H9 (cell line): ENCODE data around the gene PAFAH1B2. TPM values are rescaled to one million over a fixed set of nuclear protein-coding genes. Genes with fewer than 3 reads are reported as not detected.

Experiments
- DNase-seq: peaks from one replicate; pipeline ENCODE4 v3.0.0-alpha.2; 2017
- H2AFZ ChIP-seq: one replicate; pipeline ENCODE4 v1.6.1; 2013; ENCODE audit warnings: mild to moderate bottlenecking, low read length, control low read depth, moderate library complexity
- H2AK5ac ChIP-seq: 2 replicates; pipeline ENCODE4 v1.6.1; 2013; ENCODE audit warnings: low read length, control low read depth, mixed read lengths; ENCODE audit not compliant: insufficient read length
- H2BK120ac ChIP-seq: one replicate; pipeline ENCODE4 v1.6.1; 2013; ENCODE audit warnings: low read depth, mild to moderate bottlenecking, low read length, control low read depth, inconsistent platforms; ENCODE audit not compliant: poor library complexity, severe bottlenecking
- H2BK12ac ChIP-seq: 2 replicates; pipeline ENCODE4 v1.6.1; 2013; ENCODE audit warnings: low read length, control low read depth, mixed read lengths, low read depth; ENCODE audit not compliant: insufficient read length
- H2BK15ac ChIP-seq: 2 replicates; pipeline ENCODE4 v1.6.1; 2013; ENCODE audit warnings: low read depth, low read length, control low read depth
- H2BK20ac ChIP-seq: one replicate; pipeline ENCODE4 v1.6.1; 2013; ENCODE audit warnings: low read depth, mild to moderate bottlenecking, low read length, control low read depth, inconsistent platforms; ENCODE audit not compliant: poor library complexity, severe bottlenecking
- H2BK5ac ChIP-seq: 2 replicates; pipeline ENCODE4 v1.6.1; 2013; ENCODE audit warnings: low read length, control low read depth, mixed read lengths; ENCODE audit not compliant: insufficient read length
- H3K14ac ChIP-seq: 2 replicates; pipeline ENCODE4 v1.6.1; 2013; ENCODE audit warnings: low read length, control low read depth; ENCODE audit not compliant: insufficient read depth
- H3K18ac ChIP-seq: 2 replicates; pipeline ENCODE4 v1.6.1; 2013; ENCODE audit warnings: low read depth, mild to moderate bottlenecking, mixed read lengths, low read length, control low read depth; ENCODE audit not compliant: insufficient read length
- H3K23ac ChIP-seq: 2 replicates; pipeline ENCODE4 v1.6.1; 2013; ENCODE audit warnings: low read length, control low read depth, mixed read lengths, low read depth; ENCODE audit not compliant: insufficient read length
- H3K23me2 ChIP-seq: 2 replicates; pipeline ENCODE4 v1.6.1; 2013; ENCODE audit warnings: low read depth, mild to moderate bottlenecking, mixed read lengths, low read length, control low read depth; ENCODE audit not compliant: insufficient read length, poor library complexity, severe bottlenecking
- H3K27ac ChIP-seq: 2 replicates; pipeline ENCODE4 v1.5.1; 2013; ENCODE audit warnings: low read length, control low read depth, mixed read lengths, low read depth; ENCODE audit not compliant: insufficient read length
- H3K27me3 ChIP-seq: 2 replicates; pipeline ENCODE4 v1.6.1; 2013; ENCODE audit warnings: low read length, control low read depth, inconsistent platforms; ENCODE audit not compliant: insufficient read depth
- H3K4ac ChIP-seq: 2 replicates; pipeline ENCODE4 v1.6.1; 2013; ENCODE audit warnings: low read depth, mild to moderate bottlenecking, control low read depth, inconsistent platforms, low read length, moderate library complexity
- H3K4me1 ChIP-seq: 2 replicates; pipeline ENCODE4 v1.6.1; 2013; ENCODE audit warnings: low read length, control low read depth, inconsistent platforms; ENCODE audit not compliant: insufficient read depth
- H3K4me2 ChIP-seq: 2 replicates; pipeline ENCODE4 v1.6.1; 2013; ENCODE audit warnings: low read length, control low read depth, mixed read lengths; ENCODE audit not compliant: insufficient read length, insufficient read depth
- H3K56ac ChIP-seq: 2 replicates; pipeline ENCODE4 v1.6.1; 2013; ENCODE audit warnings: low read depth, mild to moderate bottlenecking, mixed read lengths, low read length, control low read depth; ENCODE audit not compliant: insufficient read length
- H3K79me1 ChIP-seq: 2 replicates; pipeline ENCODE4 v1.6.1; 2013; ENCODE audit warnings: low read depth, mild to moderate bottlenecking, moderate library complexity, low read length, control low read depth, inconsistent platforms; ENCODE audit not compliant: insufficient read depth, poor library complexity, severe bottlenecking
- H3K79me2 ChIP-seq: 2 replicates; pipeline ENCODE4 v1.6.1; 2013; ENCODE audit warnings: low read length, control low read depth, inconsistent platforms; ENCODE audit not compliant: insufficient read depth
- H3K9ac ChIP-seq: 2 replicates; pipeline ENCODE4 v1.6.1; 2013; ENCODE audit warnings: low read length, control low read depth, mixed read lengths; ENCODE audit not compliant: insufficient read length; ENCODE audit errors: extremely low read depth
- H3K9me3 ChIP-seq: one replicate; pipeline ENCODE4 v1.6.1; 2013; ENCODE audit warnings: low read depth, low read length, inconsistent platforms; ENCODE audit not compliant: control insufficient read depth
- H3T11ph ChIP-seq: one replicate; pipeline ENCODE4 v1.6.1; 2013; ENCODE audit warnings: mild to moderate bottlenecking, low read length, control low read depth, inconsistent platforms
- H4K20me1 ChIP-seq: one replicate; pipeline ENCODE4 v1.6.1; 2013; ENCODE audit not compliant: control insufficient read depth, insufficient read length, insufficient read depth
- H4K5ac ChIP-seq: 2 replicates; pipeline ENCODE4 v1.6.1; 2013; ENCODE audit warnings: low read depth, mild to moderate bottlenecking, mixed read lengths, low read length, control low read depth; ENCODE audit not compliant: insufficient read length
- H4K8ac ChIP-seq: replicated peaks from 2 replicates; pipeline ENCODE4 v1.6.1; 2013; ENCODE audit warnings: low read length, control low read depth, mixed read lengths, low read depth; ENCODE audit not compliant: insufficient read length
- H4K91ac ChIP-seq: 2 replicates; pipeline ENCODE4 v1.6.1; 2013; ENCODE audit warnings: low read depth, mild to moderate bottlenecking, moderate library complexity, mixed read lengths, low read length, control low read depth; ENCODE audit not compliant: insufficient read length
- H3K27ac Mint-ChIP-seq, 3 experiments: 2 replicates in 2 of 3; 3 replicates in 1 of 3; pipeline ENCODE4 v1.8.0; 2020 to 2021; ENCODE audit warnings: mixed read lengths in 3 of 3, mild to moderate bottlenecking in 1 of 3, moderate library complexity in 1 of 3
- H3K27me3 Mint-ChIP-seq: 2 replicates; pipeline ENCODE4 v1.8.0; 2021; ENCODE audit warnings: low read depth, mild to moderate bottlenecking, moderate library complexity, mixed read lengths
- H3K36me3 Mint-ChIP-seq, 3 experiments: 2 replicates in 2 of 3; 3 replicates in 1 of 3; pipeline ENCODE4 v1.8.0; 2020 to 2021; ENCODE audit warnings: low read depth in 3 of 3, mixed read lengths in 3 of 3; ENCODE audit not compliant: insufficient read depth in 1 of 3
- H3K4me1 Mint-ChIP-seq, 2 experiments: 2 replicates each; pipeline ENCODE4 v1.8.0; 2020; ENCODE audit warnings: mixed read lengths in 2 of 2
- H3K4me3 Mint-ChIP-seq, 2 experiments: 2 replicates in 1 of 2; 3 replicates in 1 of 2; pipeline ENCODE4 v1.8.0; 2020 to 2021; ENCODE audit warnings: mild to moderate bottlenecking in 2 of 2, mixed read lengths in 2 of 2, moderate library complexity in 1 of 2
- H3K9me3 Mint-ChIP-seq, 2 experiments: 2 replicates in 1 of 2; 3 replicates in 1 of 2; pipeline ENCODE4 v1.8.0; 2020; ENCODE audit warnings: mild to moderate bottlenecking in 2 of 2, mixed read lengths in 2 of 2, moderate library complexity in 1 of 2
- CTCF ChIP-seq: fragments of 200-600 bp; sonication (generic); conservative IDR thresholded peaks from 3 replicates; pipeline ENCODE4 v1.8.0; 2021; ENCODE audit warnings: antibody characterized with exemption, mild to moderate bottlenecking
- WGBS: extraction: QIAGEN DNeasy Blood & Tissue Kit; methylation state at CpG from one replicate; pipeline ENCODE4 v1.1.7; 2013; ENCODE audit warnings: missing lambda C conversion rate, low lambda C conversion rate, mixed read lengths; ENCODE audit not compliant: insufficient read length; ENCODE audit errors: extremely low coverage; 5-methylcytosine and 5-hydroxymethylcytosine counted together
- total RNA-seq: library from RNA; stranded (reverse); gene quantifications from 2 replicates; pipeline ENCODE4 v1.2.1, GENCODE V29; 2021

Gene PAFAH1B2
- total RNA-seq, 1 experiment from 2014 or later: 161 TPM

- peak overlapping the region; percentile 48 for H2BK5ac ChIP-seq
- H3K27me3 ChIP-seq: no peaks in the 10 kb centered on the region
- H2AFZ ChIP-seq: peak overlapping the region; percentile 11
- no peak overlapping the region for H4K91ac ChIP-seq
- Mint-ChIP-seq H3K27ac (peak overlapping the region; percentile 96 to 97 (median 97); a peak in 6 of 7 replicates), H3K27me3 (peaks cover 4% of the 10 kb centered on the region; the same call in 1 of the 2 replicates), H3K9me3 (no peaks in the 10 kb centered on the region), H3K4me1 (peaks cover 21 to 30% of the 10 kb centered on the region in 2 experiments), H3K4me3 (peak overlapping the region; percentile 90 to 97), H3K36me3 (peaks cover 0 to 14% (median 9%) of the 10 kb centered on the region in 3 experiments; a peak in 4 of 7 replicates)
- peaks cover 6% of the 10 kb centered on the region; the same call in 1 of the 2 replicates for H3K4me1 ChIP-seq
- TF ChIP-seq CTCF: no peak
- WGBS: no CpG with 5 or more reads among the region's 10 CpGs
- H4K20me1 ChIP-seq: no peaks in the 10 kb centered on the region
- H3T11ph ChIP-seq: no peak overlapping the region
- H3K18ac ChIP-seq: peak overlapping the region; percentile 66
- H3K27ac ChIP-seq: no peak overlapping the region
- peaks cover 14% of the 10 kb centered on the region for H3K23me2 ChIP-seq
- no peaks in the 10 kb centered on the region for H3K79me1 ChIP-seq
- H3K56ac ChIP-seq: no peak overlapping the region
- no peaks in the 10 kb centered on the region for H3K79me2 ChIP-seq
- H2AK5ac ChIP-seq: no peak overlapping the region
- no peak overlapping the region for H2BK20ac ChIP-seq
- H3K9me3 ChIP-seq: no peaks in the 10 kb centered on the region
- no peak overlapping the region for H2BK12ac ChIP-seq
- H3K14ac ChIP-seq: peak overlapping the region; percentile 69; the same call in 1 of the 2 replicates
- no peak overlapping the region for H3K9ac ChIP-seq
- no peak overlapping the region for H3K23ac ChIP-seq
- H2BK120ac ChIP-seq: no peak overlapping the region
- H4K5ac ChIP-seq: no peak overlapping the region
- no peak overlapping the region for H2BK15ac ChIP-seq
- H4K8ac ChIP-seq: no peak overlapping the region
- no peak overlapping the region for H3K4ac ChIP-seq
- H3K4me2 ChIP-seq: peak overlapping the region; percentile 87
- DNase-seq: no peak
These were observed 33.6 kb downstream of the PAFAH1B2 start for GRCh38 chr11:117177534-117178209.
